ENCODE data around the gene DDX17. TPM values are rescaled to one million over a fixed set of nuclear protein-coding genes. Genes with fewer than 3 reads are reported as not detected.
A peak's percentile ranks its signal among the peaks of the same experiment; 100 is the strongest.

DDX17 gene
- total and polyA plus RNA-seq, 12 donors, result 76.2 to 241 (median 169) TPM

DNA sequence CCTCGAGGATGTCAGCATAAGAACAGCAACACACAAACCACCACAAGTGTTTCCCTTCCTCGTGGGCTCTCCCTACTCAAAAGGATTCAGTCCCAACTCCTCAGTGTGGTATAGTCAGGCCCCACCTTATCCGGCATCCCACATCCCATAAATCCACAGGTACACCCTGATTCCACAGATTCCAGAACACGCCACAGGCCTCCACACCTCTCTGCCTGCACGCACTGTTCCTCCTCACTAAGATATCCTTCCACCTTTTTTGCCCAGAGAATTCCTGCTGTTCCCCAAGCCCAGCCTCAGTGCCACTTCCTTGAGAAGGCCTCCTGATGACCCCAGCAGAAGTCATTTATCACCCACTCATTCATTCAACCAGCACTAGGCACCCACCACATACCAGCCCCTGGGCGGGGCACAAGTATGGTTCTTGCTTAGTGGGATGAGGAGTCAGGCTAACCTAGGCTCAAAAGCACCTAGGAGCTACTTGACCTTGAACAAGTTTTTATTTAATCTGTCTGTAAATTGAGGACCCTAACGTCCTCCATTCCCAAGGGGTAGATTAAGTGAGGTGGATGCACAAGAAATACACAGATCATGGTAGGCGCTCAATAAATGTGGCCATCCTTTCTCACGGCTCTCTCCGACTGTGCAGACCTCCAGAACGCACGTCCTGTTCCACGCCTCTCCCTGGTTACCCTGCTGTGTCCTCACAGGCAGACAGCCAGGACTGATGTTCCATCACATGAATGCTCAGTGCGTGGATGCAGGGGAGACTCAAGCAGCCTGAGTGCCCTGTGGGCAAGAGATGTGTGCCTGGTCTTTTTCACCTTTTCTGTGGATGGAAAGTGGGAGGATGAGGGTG is 49.0 kb downstream of the DDX17 start:
- Histone ChIP-seq H3K4me1 (peaks cover 3 to 57% (median 18%) of the 10 kb centered on the region in 9 donors), H3K27ac (peak overlapping the region in 7 of 10 donors; percentile 44 to 99 (median 80)), H3K27me3 (peaks cover 10 to 96% (median 57%) of the 10 kb centered on the region in 7 donors), H3K9me3 (no peaks in the 10 kb centered on the region), H3K36me3 (no peaks in the 10 kb centered on the region), H3K4me3 (no peak overlapping the region)
- DNase-seq (no peak), ATAC-seq (peak in 3 of 8 donors; percentile 14 to 74 (median 25))
- TF ChIP-seq, protein P1, sequence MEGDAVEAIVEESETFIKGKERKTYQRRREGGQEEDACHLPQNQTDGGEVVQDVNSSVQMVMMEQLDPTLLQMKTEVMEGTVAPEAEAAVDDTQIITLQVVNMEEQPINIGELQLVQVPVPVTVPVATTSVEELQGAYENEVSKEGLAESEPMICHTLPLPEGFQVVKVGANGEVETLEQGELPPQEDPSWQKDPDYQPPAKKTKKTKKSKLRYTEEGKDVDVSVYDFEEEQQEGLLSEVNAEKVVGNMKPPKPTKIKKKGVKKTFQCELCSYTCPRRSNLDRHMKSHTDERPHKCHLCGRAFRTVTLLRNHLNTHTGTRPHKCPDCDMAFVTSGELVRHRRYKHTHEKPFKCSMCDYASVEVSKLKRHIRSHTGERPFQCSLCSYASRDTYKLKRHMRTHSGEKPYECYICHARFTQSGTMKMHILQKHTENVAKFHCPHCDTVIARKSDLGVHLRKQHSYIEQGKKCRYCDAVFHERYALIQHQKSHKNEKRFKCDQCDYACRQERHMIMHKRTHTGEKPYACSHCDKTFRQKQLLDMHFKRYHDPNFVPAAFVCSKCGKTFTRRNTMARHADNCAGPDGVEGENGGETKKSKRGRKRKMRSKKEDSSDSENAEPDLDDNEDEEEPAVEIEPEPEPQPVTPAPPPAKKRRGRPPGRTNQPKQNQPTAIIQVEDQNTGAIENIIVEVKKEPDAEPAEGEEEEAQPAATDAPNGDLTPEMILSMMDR (IDR thresholded peaks at IDR 0.05), result no peak
- WGBS, 2 donors, result 58 to 63% methylated on average over 14 of the region's 14 CpGs
- intact Hi-C loops (cut with DNase I), result no loop called here

DNA sequence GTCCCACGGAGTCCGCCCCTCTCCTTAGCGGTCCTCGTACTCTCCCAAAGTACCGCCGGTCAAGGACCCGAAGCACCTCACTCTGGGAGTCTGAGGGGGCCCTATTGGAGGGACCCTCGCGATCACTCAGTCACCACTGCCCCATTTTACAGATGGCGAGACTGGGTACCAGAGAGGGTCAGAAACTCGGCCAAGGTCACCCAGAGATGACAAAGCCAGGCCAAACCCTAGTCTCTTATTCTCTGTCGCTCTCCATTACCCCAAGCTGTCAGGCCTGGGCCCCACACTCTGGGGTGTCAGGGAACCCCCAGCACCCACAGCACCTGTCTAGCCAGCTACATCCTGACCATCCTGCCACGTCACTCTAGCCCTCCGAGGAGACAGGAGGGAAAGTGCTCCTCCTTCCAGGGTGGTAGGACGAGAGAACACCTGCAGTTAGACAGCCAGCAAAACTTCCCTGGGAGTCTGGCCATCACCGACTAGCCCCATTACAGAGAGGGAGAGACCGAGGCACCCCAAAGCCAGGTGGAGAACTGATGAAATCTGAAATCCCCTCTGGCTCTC is 49.8 kb downstream of the DDX17 start:
- Histone ChIP-seq H3K36me3 (no peaks in the 10 kb centered on the region), H3K27me3 (peaks cover 10 to 94% (median 60%) of the 10 kb centered on the region in 7 donors), H3K4me1 (peaks cover 3 to 57% (median 14%) of the 10 kb centered on the region in 9 donors), H3K27ac (peak overlapping the region in 8 of 10 donors; percentile 28 to 99 (median 80)), H3K9me3 (no peaks in the 10 kb centered on the region), H3K4me3 (peak overlapping the region in 9 of 10 donors; percentile 45 to 61 (median 56))
- WGBS, 2 donors, result 50 to 52% methylated on average over 17 of the region's 17 CpGs
- DNase-seq (no peak), ATAC-seq (peak in 1 of 8 donors; percentile 5)
- TF ChIP-seq, protein P1 (IDR thresholded peaks at IDR 0.05), result no peak
- intact Hi-C loops (cut with DNase I), result no loop called here

DNA sequence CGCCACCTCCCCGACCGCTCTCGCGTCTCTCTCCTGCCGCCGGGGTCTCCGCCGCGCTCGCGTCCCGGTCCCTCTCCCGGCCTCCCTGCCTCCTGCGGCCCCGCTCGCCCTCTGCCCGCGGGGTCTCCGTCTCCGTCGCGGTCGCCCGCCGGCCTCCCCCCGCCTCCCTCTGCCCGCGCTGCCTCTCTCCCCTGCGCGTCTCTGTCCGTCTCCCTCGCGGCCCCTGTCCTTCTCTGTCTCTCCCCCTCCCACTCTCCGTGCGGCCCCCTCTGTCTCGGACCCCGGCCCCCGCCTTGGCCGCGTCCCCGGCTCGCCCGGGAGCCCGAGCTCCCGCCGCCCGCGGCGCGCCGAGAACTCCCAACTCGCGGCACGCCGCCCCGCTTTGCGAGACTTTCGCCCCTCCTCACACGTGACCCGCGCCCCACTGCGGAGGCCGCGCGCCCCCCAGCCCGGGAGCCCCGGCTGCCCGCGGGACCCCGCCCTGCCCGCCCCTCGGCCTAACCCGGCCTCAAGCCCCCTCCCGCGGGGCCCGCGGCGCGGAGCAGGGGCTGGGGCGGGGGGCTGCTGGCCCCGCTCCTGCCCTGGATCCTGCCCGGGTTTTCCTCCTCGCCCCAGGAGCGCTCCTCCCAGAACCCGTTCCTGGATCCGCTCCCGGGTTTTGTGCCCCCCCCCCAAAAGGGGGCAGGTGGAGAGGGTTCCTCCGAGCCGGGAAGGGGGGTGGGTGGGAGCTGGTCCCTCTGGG is 50.4 kb downstream of the DDX17 start:
- Histone ChIP-seq H3K27me3 (peaks cover 10 to 93% (median 60%) of the 10 kb centered on the region in 7 donors), H3K4me1 (peaks cover 3 to 58% (median 14%) of the 10 kb centered on the region in 9 donors), H3K4me3 (peak overlapping the region; percentile 18 to 61 (median 54)), H3K27ac (peak overlapping the region in 8 of 10 donors; percentile 28 to 99 (median 82)), H3K36me3 (no peaks in the 10 kb centered on the region), H3K9me3 (no peaks in the 10 kb centered on the region)
- TF ChIP-seq, protein P1 (IDR thresholded peaks at IDR 0.05), result no peak
- 1% methylated on average over 34 to 90 of the region's 90 CpGs for WGBS, 2 donors
- DNase-seq (peak in 1 of 2 donors; percentile 66), ATAC-seq (peak in 2 of 8 donors; percentile 1)
- intact Hi-C loops (cut with DNase I), result no loop called here

DNA sequence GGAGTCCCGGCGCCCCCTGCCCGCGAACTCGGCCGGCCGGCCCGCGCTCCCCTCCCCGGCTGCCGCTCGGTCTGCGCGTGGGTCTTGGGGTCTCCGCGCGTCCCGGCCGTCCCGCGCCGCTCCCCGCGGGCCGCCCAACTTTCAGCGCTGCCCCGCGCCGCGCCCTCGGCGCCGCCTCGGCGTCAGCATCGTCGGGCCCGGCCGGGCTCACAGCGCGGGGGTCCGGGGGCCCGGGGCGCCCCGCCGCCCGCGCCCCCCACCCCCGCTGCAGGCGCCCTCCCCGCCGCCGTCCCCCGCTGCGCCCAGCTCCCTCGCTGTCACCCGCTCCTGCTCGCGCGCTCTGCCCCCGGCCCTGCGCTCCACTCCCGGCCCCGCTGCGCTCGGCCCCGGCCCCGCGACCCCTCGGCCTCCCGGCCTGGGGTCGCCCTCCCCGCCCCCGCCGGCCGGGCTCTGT is 51.0 kb downstream of the DDX17 start, which contains the start of gene KCNJ4:
Gene KCNJ4, minus strand, starts transcription at position 124 of the 454 bp plus-strand sequence. CDS start 27,067 bp downstream, outside the sequence.
- intact Hi-C loops (cut with DNase I), result no loop called here
- no peak for DNase-seq
- peak within 1 kb of the TSS; percentile 23 to 63 (median 54) for H3K4me3 ChIP-seq
- ATAC-seq, result no peak
- peak within 1 kb of the TSS in 9 of 10 donors; percentile 20 to 99 (median 91) for H3K27ac ChIP-seq
- TF ChIP-seq, protein P1 (IDR thresholded peaks at IDR 0.05), result no peak
- H3K4me1 ChIP-seq, result peaks cover 3 to 59% (median 16%) of the 10 kb centered on the region in 9 donors
- WGBS, 2 donors, result 1 to 3% methylated on average over 49 to 71 of the region's 76 CpGs
- H3K27me3 ChIP-seq, result peaks cover 10 to 93% (median 62%) of the 10 kb centered on the region in 7 donors
- no peaks in the 10 kb centered on the region for H3K9me3 ChIP-seq
- no peaks in the 10 kb centered on the region for H3K36me3 ChIP-seq
